ENCODE data around the gene SPP1.

Gene SPP1

DNA sequence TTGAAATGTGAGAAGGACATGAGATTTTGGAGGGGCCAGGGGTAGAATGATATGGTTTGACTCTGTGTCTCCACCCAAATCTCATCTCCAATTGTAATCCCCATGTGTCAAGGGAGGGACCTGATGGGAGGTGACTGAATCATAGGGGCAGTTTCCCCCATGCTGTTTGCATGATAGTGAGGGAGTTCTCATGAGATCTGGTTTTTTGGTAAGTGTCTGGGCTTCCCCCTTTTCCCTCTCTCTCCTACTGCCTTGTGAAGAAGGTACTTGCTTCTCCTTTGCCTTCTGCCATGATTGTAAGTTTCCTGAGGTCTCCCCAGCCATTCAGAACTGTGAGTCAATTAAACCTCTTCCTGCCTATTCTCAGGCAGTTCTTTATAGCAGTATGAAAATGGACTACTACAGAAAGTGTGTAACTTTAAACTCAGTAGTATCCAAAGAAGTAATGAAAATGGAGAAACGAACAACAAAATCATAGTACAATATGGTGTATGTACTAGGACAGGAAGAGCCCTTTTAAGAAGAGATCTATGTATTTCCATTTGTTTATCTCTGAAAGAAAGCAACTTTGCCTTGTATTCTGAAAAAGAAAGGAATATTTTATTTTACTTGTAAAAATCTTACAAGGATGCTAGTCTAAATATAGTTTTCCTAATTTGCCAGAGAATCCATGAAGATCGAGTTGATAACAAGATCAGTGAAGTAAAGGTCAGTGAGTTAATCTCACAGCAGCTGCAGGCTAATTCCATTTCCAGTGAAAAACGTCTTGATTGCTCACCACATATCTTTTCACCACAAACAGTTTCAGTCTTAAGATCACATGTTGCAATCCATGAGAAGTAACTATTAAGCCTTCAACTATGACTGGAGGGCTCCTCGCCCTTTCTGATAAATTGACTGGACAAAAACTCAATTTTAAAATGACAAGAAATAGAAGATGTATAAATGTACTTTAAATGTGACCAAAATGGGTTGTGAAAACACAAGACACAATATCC lies 52.4 kb downstream of the SPP1 start:
- DNase-seq = no peak

GRCh38 chr4:88028946-88029345 lies 53.4 kb downstream of the SPP1 start:
- DNase-seq = no peak

- no peak for DNase-seq
Observed at GRCh38 chr4:88029556-88029955, 54.0 kb downstream of the SPP1 start.

- no peak for DNase-seq
Observed at GRCh38 chr4:88030565-88031310, 55.2 kb downstream of the SPP1 start.
